IPS-NIHi7 (cell line): ENCODE data around the gene PI4KB.
"Not testable (repeated sequence)": the region's sequence is repeated elsewhere in the genome, so short reads cannot be mapped to it uniquely, and the experiment has no call there.

Source experiments
- DNase-seq: peaks from one replicate; pipeline ENCODE4 v3.0.0; 2012; ENCODE audit warnings: mixed read lengths; ENCODE audit errors: extremely low spot score

Gene PI4KB

GRCh38 chr1:151327223-151327902 lies at the start of gene PI4KB:
Gene PI4KB, minus strand, starts transcription at chr1:151327416. Its CDS starts 10,935 bp downstream, at chr1:151316481.
- peak; percentile 98 for DNase-seq

GRCh38 chr1:151373196-151373595 lies 46.0 kb upstream of the PI4KB start:
- no peak for DNase-seq

- peak; percentile 87 for DNase-seq
Observed at GRCh38 chr1:151372058-151372934, 45.1 kb upstream of the PI4KB start, which contains the start of gene SELENBP1. Gene SELENBP1, minus strand, starts transcription at chr1:151372705. Its CDS starts 64 bp downstream, at chr1:151372641.

GRCh38 chr1:151371370-151372057 lies 44.3 kb upstream of the PI4KB start:
- DNase-seq = no peak

DNA sequence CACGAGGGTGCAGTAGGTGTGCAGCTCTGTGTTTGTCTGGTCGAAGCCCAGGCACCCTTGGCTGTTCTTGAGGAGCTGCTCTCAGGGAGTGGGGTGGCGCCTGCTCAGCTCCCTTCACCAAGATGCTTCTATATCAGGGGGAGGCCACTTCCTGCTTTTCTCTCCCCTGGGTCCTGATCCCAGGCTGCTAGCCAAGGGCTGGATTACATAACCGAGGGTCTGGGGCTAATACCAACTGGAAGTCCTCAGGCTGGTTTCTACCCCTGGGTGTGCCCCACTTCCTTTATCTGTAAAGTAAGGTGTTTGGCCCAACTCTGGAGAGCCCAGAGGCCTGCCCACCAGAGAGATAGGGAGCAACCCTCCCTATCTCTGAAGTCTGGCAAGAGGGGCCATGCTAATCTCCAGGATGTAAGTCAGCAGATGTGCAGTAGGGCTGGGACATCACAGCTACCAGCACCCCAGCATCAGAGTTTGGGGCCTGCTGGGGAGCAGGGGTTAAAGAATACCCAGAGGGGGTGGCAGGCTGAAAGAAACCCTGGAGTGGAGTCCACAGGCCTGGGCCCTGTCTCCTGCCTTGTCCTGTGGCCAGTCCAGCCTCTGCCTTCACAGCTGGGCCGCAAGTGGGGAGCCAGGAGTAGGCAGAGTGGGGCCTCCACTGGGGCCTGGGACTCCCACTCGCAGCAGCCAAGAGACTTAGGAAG lies 43.1 kb upstream of the PI4KB start:
- DNase-seq = no peak

GRCh38 chr1:151369621-151370048 lies 42.4 kb upstream of the PI4KB start:
- no peak for DNase-seq

GRCh38 chr1:151369302-151369610 lies 42.0 kb upstream of the PI4KB start:
- DNase-seq = no peak

DNA sequence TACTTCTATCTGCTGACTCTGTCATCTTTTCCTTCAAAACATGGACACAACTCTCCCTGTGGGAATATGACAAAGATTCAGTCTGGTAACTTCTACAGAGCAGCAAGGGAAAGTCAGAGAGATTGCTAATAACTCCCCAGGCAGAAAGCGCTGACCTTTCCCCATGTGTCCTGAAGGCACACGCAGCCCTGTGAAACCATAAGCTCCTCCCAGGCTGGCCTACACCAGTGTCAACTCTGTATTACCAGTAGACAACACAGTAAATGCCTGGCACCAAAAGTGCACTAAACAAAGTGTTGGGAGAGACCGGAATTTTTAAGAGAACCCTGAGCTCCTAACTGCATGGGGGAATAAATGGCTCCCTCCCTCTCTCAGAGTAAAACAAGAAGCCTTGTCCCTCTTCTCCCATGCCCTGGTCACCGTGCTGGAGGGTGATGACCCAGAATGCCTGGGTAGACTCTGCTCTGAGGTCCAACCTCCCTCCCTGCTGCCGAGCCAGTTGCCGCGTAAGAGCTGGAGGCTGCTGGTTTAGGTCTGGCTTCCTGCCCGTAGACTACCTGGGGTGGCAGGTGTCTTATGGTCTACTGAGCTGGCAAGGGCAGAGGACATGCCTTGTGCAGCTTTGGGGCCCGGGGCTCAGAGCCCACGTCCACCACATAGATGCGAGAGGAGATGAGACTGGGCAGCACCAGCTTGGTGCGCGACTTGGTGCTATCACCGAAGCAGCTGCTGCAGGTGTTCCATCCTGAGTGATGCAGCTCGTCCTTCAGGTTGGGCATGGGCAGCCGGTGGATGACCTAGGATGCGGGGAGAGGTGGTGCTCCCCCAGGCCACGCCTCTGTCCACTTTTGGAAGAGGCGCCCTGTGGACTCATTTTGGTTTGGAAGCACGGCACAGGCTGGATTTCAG lies 41.4 kb upstream of the PI4KB start:
- no peak for DNase-seq

GRCh38 chr1:151367658-151368392 lies 40.6 kb upstream of the PI4KB start:
- no peak for DNase-seq

DNA sequence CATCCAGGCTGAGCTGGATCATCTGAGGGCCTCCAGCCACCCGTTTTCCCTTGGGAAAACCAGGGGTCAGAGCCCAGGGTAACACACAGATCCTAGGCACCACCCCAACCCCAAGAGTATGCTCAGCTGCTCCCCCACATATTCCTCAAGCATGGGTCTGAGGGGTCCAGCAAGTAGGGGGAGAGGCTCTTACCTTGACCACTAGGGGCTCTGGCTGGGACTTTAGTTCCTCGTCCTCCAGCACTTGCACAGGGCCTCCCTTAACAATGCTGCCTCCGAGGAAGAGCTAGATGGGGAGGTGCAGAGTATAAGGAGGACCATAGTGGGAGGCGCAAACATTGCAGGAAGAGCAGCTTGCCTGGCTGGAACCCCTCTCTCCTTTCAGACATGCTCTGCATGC lies 37.8 kb upstream of the PI4KB start:
- DNase-seq = no peak

GRCh38 chr1:151362308-151363155 lies 35.3 kb upstream of the PI4KB start:
- no peak for DNase-seq

- no peak for DNase-seq
Observed at GRCh38 chr1:151361883-151362282, 34.7 kb upstream of the PI4KB start.

- no peak for DNase-seq
Observed at GRCh38 chr1:151356696-151357095, 29.5 kb upstream of the PI4KB start.

DNA sequence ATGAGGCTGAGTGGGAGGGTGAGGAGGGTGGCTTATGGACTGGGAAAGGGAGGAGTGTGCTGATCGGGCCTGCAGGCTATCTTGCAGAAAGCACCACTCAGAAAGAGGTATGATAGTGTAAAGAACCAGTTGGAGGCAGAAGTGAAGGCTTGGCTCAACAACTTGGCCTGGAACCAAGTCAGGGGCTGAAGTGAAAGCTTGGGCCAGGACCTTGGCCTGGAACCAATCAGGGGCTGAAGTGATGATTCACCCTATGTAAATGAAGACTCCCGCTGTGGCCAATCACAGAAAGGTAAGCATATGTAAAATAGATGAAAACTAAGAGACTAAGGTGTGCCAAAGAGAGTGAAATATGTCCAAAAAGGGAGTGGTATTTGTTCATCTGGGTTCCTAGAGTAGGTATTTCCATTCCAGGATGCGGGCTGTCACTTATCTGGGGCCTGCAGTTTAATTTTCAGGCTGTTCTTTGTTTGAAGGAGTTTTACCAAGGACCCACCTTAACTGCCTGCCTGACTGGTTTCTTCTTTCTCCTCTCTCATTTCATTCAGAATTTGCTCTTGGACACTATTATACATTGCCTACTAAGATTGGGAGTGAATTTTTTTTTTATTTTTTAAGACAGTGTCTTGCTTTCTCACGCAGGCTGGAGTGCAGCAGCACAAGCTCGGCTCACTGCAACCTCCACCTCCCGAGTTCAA lies 25.0 kb upstream of the PI4KB start:
- no peak for DNase-seq

- DNase-seq = not testable (repeated sequence)
Observed at GRCh38 chr1:151350323-151350722, 23.1 kb upstream of the PI4KB start.

- DNase-seq = no peak
Observed at GRCh38 chr1:151347523-151348246, 20.5 kb upstream of the PI4KB start.

DNA sequence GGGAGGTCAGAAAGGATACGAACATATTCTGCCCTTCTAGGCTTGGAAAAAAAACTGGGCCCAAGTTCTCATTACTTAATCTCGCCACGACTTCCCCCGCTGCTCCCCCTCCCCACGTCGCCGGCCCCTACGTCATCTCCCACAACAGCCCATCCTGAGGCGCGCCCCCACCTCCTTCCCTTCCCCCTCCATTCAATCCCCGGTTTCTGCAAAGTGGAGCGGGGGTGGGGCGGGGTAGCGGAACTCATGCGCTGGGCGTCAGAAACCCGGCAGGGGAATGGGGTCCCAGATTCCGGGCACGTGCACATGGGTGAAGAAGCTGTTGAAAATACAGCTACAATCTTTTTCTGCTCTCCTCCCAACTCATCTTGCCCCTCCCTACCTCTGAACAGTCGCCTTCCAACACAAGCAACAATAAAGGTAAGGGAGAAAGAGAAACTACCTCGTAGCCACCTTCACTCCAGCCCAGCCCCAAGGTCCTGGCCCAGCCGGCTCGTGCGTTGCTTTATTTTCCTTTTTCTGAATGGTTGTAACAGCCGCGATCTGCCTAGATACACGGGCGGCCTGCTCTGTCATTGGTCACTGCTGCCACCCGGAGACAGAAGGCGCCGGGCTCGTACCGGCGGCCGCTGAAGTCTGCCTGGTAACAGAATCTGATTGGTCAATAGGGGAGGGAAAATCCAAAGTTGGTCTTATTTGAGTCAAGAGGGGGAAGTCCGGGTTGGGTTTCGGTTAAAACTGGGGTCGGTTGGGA lies 19.7 kb upstream of the PI4KB start, which contains the start of gene RFX5:
Gene RFX5 (minus strand): TSS at position 484 of the 754 bp plus-strand sequence. CDS start 932 bp downstream, outside the sequence.
- DNase-seq = peak; percentile 97
